ENCODE results near the gene SLC16A9.

The SLC16A9 gene

GRCh38 chr10:59677253-59677831, 32.3 kb downstream of the SLC16A9 start:
- no peak for TF ChIP-seq RAD21 (IDR thresholded peaks at IDR 0.05; ENCODE audit: low read depth)
- TF ChIP-seq NFIC (IDR thresholded peaks at IDR 0.05), result no peak
- TF ChIP-seq FOXM1 (IDR thresholded peaks at IDR 0.05; ENCODE audit: borderline replicate concordance, low read depth), result no peak

- TF ChIP-seq TEAD4 (IDR thresholded peaks at IDR 0.05), result no peak
- TF ChIP-seq RAD21 (IDR thresholded peaks at IDR 0.05; ENCODE audit: low read depth), result 0 out of 2 replicates have a peak, but pooled peaks have one; percentile 4
- TF ChIP-seq YY1 (IDR thresholded peaks at IDR 0.05; ENCODE audit: low read depth), result no peak
Measured at GRCh38 chr10:59675812-59676211, 33.8 kb downstream of the SLC16A9 start.

- TF ChIP-seq FOXM1 (IDR thresholded peaks at IDR 0.05; ENCODE audit: borderline replicate concordance, low read depth), result no peak
- no peak for TF ChIP-seq TCF12 (IDR thresholded peaks at IDR 0.05; ENCODE audit: low read depth)
- TF ChIP-seq RAD21 (IDR thresholded peaks at IDR 0.05; ENCODE audit: low read depth), result no peak
- TF ChIP-seq EGR1 (IDR thresholded peaks at IDR 0.05), result no peak
- no peak for TF ChIP-seq TAF1 (IDR thresholded peaks at IDR 0.05; ENCODE audit: low read depth)
- no peak for TF ChIP-seq TEAD4 (IDR thresholded peaks at IDR 0.05)
- no peak for TF ChIP-seq CREB1 (IDR thresholded peaks at IDR 0.05; ENCODE audit: low read depth)
Measured at GRCh38 chr10:59674215-59674836, 35.3 kb downstream of the SLC16A9 start.

GRCh38 chr10:59672150-59672875, 37.3 kb downstream of the SLC16A9 start:
- no peak for TF ChIP-seq USF1 (IDR thresholded peaks at IDR 0.05)

- TF ChIP-seq NFIC (IDR thresholded peaks at IDR 0.05) (no peak), RAD21 (IDR thresholded peaks at IDR 0.05; ENCODE audit: low read depth) (no peak), REST (IDR thresholded peaks at IDR 0.05; ENCODE audit: low read depth) (no peak), FOXM1 (IDR thresholded peaks at IDR 0.05; ENCODE audit: borderline replicate concordance, low read depth) (no peak), CREB1 (IDR thresholded peaks at IDR 0.05; ENCODE audit: low read depth) (no peak), ZBTB7A (IDR thresholded peaks at IDR 0.05; ENCODE audit: low read depth) (no peak), TEAD4 (IDR thresholded peaks at IDR 0.05) (no peak), CEBPB (IDR thresholded peaks at IDR 0.05) (no peak), EGR1 (IDR thresholded peaks at IDR 0.05) (no peak), MAX (IDR thresholded peaks at IDR 0.05) (no peak), YY1 (IDR thresholded peaks at IDR 0.05; ENCODE audit: low read depth) (no peak), EP300 (IDR thresholded peaks at IDR 0.05; ENCODE audit: borderline replicate concordance) (no peak), TAF1 (IDR thresholded peaks at IDR 0.05; ENCODE audit: low read depth) (no peak), TCF12 (IDR thresholded peaks at IDR 0.05; ENCODE audit: low read depth) (no peak), USF1 (IDR thresholded peaks at IDR 0.05) (no peak)
Measured at GRCh38 chr10:59670269-59670668, 39.4 kb downstream of the SLC16A9 start.

- TF ChIP-seq TAF1 (IDR thresholded peaks at IDR 0.05; ENCODE audit: low read depth) (no peak), EP300 (IDR thresholded peaks at IDR 0.05; ENCODE audit: borderline replicate concordance) (no peak)
Measured at GRCh38 chr10:59668096-59668495, 41.6 kb downstream of the SLC16A9 start.

GRCh38 chr10:59666310-59666709, 43.3 kb downstream of the SLC16A9 start:
- TF ChIP-seq REST (IDR thresholded peaks at IDR 0.05; ENCODE audit: low read depth), result no peak
- no peak for TF ChIP-seq YY1 (IDR thresholded peaks at IDR 0.05; ENCODE audit: low read depth)
- no peak for TF ChIP-seq EGR1 (IDR thresholded peaks at IDR 0.05)
- TF ChIP-seq CREB1 (IDR thresholded peaks at IDR 0.05; ENCODE audit: low read depth), result no peak
- TF ChIP-seq ZBTB7A (IDR thresholded peaks at IDR 0.05; ENCODE audit: low read depth), result no peak
- TF ChIP-seq TAF1 (IDR thresholded peaks at IDR 0.05; ENCODE audit: low read depth), result no peak
- TF ChIP-seq EP300 (IDR thresholded peaks at IDR 0.05; ENCODE audit: borderline replicate concordance), result no peak
- no peak for TF ChIP-seq USF1 (IDR thresholded peaks at IDR 0.05)
- no peak for TF ChIP-seq FOXM1 (IDR thresholded peaks at IDR 0.05; ENCODE audit: borderline replicate concordance, low read depth)
- no peak for TF ChIP-seq NFIC (IDR thresholded peaks at IDR 0.05)
- no peak for TF ChIP-seq TEAD4 (IDR thresholded peaks at IDR 0.05)
- TF ChIP-seq RAD21 (IDR thresholded peaks at IDR 0.05; ENCODE audit: low read depth), result no peak
- TF ChIP-seq TCF12 (IDR thresholded peaks at IDR 0.05; ENCODE audit: low read depth), result no peak
- no peak for TF ChIP-seq MAX (IDR thresholded peaks at IDR 0.05)
- TF ChIP-seq CEBPB (IDR thresholded peaks at IDR 0.05), result no peak

All from Ishikawa (cell line).